HG02588 (cell line): ENCODE results near the gene SLC1A6.
"Not testable (repeated sequence)": the region's sequence is repeated elsewhere in the genome, so short reads cannot be mapped to it uniquely, and the experiment has no call there.

Source experiments
- ATAC-seq: cut with Tn5 transposase; IDR thresholded peaks from one replicate; pipeline ENCODE4 v1.9.1; 2021; ENCODE audit warnings: mild to moderate bottlenecking, moderate library complexity; ENCODE audit not compliant: unreplicated experiment

SLC1A6 gene

DNA sequence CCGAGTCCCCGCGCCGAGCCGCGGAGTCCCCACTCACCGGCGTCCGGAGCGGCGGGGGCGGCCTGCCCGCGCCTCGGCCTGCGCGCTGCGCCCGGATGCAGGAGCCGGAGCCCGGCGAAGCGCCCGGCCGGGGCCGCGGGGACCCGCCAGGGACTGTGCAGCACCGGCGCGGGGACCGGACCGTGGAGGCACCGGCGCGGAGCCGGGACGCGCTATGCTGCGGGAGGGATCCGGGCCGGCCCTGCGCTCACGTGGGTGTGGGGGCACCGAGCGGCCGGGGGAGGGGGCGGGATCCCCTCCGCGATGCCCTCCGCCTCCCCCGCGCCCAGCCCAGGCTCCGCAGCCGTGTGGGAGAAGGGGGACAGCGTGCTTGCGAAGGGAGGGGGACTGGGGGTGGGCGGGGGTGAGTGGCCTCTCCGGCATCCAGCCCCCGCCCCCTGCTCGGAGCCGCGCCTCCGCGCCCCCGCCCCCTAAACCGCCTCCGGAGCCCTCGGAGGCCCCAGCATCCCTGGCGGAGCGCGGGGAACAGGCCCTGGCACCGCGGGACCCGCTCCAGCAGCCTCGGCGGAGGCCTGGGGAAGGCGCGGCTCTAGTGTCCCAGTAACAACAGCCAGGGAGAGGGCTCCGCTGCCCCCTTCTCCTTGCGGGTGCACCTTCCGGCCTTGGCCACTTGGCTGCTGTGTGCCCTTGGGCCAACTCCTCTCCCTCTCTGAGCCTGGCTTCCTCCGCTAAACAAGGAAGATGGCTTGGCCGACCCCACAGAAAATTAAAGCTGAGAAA is at the start of gene SLC1A6:
SLC1A6 (minus strand) TSS at position 389 of the 780 bp plus-strand sequence. CDS start 6,954 bp downstream, outside the sequence.
- no peak for ATAC-seq

- no peak for ATAC-seq
Measured at GRCh38 chr19:15028490-15028889, 48.8 kb upstream of the SLC1A6 start.

DNA sequence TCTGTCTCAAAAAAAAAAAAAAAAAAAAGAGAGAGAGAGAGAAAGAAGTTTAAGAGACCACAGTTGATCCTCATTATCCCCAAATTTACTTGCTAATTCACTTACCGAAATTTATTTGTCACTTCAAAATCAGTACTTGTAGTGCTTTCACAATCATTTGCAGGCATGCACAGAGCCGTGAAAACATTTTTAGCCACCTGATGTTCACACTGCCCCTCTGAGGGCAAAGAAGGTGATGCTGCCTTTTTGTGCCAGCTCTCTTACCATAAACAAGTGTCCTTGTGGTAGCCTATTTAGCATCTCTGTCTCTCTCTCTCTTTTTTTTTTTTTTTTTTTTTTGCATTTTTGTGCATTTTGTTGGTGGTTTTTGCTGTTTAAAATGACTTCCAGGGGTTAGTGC is 45.6 kb upstream of the SLC1A6 start:
- no peak for ATAC-seq

- ATAC-seq: no peak
Measured at GRCh38 chr19:15022752-15023151, 43.1 kb upstream of the SLC1A6 start.

DNA sequence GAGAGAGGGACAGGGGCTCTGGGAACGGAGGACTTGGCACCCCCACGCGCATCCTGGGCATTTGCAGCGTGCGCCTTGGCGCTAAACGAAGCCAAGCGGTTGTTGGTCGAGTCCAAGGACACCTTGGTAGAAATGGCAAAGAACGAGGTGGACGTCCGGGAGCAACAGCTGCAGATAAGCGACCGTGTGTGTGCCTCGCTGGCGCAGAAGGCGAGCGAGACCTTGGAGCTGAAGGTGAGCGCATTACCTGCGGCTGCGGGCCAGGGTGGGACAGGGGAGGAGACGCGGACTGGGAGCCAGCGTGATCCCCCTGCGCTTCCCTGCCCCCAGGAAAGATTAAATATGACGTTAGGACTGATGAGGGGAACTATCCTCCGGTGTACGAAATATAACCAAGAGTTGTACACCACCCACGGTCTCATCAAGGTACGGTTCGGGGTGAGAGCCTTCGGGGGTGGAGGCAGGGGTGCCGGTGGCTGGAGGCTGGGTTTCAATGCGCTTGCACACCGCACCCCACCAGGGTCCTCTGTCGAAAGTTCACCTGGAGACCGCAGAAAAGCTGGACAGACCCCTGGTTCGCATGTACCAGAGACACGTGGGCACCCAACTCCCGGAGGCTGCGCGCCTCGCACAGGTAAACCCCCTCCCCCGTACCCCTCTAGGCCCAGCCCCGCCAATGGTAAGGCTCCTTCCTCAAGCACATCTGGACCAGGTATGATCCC is 41.8 kb upstream of the SLC1A6 start:
- ATAC-seq: no peak

DNA sequence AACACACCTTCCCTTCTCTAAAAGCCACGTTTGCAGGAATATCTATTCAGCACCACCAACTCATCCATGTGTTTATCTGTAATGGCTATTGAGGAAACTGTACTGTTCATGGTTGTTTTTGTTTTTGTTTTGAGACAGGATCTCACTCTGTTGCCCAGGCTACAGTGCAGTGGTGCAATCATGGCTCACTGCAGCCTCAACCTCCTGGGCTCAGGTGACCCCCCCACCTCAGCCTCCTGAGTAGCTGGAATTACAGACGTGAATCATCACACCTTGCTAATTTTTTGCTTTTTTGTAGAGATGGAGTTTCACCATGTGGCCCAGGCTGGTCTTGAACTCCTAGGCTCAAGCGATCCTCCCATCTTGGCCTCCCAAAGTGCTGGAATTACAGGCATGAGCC is 39.2 kb upstream of the SLC1A6 start:
- not testable (repeated sequence) for ATAC-seq

- no peak for ATAC-seq
Measured at GRCh38 chr19:15015946-15016542, 36.4 kb upstream of the SLC1A6 start.

- ATAC-seq: no peak
Measured at GRCh38 chr19:15014579-15014978, 34.9 kb upstream of the SLC1A6 start.

DNA sequence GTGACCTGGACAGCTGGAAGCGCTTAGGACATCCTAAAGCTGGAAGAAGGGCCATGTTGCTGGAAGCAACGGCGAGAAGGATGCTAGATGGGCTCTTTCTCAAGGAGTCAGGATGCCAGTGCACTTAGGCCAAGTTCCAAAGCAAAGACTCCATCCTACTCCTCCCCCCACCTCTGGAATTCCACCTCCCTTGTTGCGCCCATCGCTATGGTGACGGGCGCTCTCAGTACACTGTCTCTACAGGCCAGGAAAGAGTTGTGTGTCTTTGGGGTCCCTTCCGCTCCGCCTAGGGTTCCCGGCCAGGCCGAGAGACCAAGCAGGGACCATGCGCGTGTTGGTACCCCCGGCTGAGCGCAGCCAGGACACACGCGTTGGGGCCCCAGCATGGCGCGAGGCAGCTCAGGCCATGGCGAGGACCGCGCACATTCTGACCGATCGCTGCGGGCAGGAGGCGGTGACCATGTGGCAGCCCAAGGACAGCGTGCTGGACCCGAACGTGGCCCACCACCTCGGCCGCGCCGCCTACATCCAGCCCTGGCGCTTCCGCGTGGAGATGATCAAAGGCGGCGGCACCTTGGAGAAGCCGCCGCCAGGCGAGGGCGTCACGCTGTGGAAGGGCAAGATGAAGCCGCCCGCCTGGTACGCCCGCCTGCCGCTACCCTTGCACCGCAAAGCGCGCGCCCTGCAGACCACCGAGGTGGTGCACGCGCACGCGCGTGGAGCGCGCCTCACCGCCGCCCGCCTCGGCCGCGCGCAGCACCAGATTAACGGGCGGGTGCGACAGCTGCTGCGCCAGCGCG is 31.0 kb upstream of the SLC1A6 start:
- ATAC-seq: no peak

- ATAC-seq: no peak
Measured at GRCh38 chr19:15008308-15008707, 28.6 kb upstream of the SLC1A6 start.

DNA sequence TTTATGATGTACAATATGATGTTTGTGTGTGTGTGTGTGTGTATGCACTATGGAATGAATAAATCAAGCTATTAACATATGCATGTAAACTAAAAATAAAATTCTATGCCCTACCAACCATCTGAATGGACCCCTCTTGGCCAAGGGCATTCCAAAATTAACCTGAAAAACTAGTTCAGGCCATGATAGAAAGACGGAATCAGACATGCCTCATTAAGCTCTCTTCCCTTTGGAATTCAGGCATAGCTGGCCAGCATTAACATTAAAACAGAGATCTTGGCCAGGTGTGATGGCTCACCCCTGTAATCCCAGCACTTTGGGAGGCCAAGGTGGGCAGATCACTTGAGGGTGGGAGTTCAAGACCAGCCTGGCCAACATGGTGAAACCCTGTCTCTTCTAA is 18.3 kb upstream of the SLC1A6 start:
- ATAC-seq: no peak

DNA sequence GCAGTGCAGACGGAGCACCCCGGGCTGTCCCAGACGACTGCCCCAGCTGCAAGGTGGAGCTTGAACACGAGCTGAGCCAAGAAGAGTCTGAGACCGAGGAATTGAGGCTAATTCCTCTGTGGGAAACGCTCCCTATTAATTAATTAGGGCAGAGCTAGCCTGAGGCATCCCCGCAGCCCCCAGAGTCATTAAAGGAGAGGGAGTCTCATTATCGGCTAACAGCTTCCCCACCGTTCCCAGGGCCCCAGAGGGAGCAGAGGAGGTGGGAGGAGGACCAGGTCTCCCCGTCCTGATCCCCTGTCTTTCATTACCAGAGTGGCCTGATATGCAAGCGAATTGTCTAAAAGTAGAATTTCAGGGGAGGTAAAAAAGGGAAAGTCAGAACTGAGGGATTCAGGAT is 13.1 kb upstream of the SLC1A6 start:
- ATAC-seq: no peak

DNA sequence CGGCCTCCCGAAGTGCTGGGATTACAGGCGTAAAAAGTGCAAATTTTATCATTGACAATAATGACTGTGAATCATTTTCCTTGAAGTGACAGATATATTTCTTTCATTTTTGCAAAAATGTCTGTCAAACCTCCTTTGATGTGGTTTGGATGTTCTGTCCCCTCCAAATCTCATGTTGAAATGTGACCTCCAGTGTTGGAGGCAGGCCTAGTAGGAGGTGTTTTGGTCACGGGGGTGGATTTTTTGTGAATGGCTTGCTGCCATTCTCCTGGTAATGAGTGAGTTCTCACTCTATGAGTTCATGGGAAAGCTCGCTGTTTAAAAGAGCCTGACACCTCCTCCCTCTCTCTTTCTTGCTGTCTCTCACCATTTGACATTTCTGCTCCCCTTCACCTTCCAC is 5.5 kb upstream of the SLC1A6 start:
- ATAC-seq: no peak

DNA sequence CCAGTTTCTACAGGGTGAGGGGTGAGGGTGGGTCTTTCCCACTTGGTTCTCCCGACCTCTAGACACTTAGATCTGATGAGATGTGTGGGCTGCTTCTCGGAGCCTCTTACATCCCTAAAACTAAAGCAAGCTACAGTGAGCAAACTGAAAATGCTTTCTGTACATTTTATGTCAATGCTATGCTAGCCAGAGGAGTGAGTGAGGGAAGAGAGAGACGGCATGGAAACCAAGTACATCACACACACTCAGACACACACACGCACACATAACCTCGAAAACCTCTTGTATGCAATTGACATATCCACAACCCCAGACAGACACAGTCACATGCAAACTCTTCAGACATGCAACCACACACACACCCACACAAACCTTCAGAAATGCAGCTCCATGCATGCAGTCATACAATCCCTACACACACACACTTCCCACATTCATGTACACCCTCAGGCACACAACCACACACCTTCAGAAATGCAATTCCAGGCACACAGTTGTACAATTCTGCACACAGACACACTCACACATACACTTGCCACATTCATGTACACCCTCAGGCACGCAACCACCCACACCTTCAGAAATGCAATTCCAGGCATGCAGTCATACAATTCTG is 1.4 kb downstream of the SLC1A6 start:
- no peak for ATAC-seq

- no peak for ATAC-seq
Measured at GRCh38 chr19:14977128-14977527, 2.5 kb downstream of the SLC1A6 start.

GRCh38 chr19:14974488-14974887 is 5.2 kb downstream of the SLC1A6 start:
- ATAC-seq: no peak

DNA sequence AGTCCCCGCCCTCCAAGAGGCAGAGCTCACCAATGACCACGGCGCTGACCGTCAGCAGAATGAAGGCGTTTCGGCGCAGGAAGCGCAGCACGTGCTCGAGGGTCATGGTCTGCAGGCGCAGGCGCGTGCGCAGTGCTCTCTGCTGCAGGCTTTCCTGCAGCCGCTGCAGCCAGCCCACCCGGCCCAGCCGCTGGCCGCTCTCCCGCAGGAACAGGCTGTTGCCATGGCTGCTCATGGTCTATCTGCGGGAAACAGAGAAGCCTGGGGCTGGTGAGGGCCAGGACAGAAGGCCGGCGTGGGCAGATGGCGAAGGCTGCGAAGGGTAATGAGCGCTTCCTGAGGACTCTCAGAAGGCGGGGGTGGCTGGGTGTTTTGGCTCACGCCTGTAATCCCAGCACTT is 7.0 kb downstream of the SLC1A6 start:
- no peak for ATAC-seq

DNA sequence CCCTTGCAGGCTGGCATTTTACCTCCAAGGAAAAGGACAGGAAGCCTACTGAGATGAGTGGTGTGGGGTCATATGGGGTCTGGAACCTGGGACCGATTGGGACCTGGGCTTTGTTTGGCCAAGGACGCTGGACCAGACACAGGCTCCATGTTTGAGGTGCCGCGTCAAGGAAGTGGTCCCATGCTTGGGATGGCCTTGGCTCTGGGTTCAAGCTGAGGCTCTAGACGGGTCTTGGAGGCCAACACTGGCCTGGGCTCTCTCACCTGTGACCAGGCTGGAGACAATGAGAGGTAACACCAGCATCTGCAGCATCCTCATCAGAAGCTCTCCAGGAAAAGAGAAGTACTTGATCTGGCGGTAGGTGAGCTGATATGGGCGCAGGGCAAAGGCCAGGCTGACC is 8.2 kb downstream of the SLC1A6 start:
- ATAC-seq: no peak

DNA sequence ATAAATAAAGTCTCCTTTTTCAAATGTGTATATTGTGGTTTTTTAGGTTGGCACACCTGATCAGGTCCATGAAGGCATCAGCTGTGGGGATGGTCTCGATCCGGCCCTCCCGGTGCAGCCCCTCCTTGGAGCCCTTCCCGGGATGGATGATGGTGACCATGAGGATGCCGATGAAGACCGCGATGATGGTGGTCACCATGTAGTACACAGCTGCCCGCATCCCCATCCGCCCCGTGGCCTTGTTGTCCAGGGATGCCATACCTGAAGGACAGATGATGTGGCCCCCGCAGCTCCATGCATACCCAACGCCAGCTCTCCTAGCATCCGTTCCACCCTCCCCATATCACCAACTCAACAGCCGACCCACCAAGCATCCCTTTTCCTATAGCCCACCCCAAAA is 11.4 kb downstream of the SLC1A6 start:
- ATAC-seq: no peak

DNA sequence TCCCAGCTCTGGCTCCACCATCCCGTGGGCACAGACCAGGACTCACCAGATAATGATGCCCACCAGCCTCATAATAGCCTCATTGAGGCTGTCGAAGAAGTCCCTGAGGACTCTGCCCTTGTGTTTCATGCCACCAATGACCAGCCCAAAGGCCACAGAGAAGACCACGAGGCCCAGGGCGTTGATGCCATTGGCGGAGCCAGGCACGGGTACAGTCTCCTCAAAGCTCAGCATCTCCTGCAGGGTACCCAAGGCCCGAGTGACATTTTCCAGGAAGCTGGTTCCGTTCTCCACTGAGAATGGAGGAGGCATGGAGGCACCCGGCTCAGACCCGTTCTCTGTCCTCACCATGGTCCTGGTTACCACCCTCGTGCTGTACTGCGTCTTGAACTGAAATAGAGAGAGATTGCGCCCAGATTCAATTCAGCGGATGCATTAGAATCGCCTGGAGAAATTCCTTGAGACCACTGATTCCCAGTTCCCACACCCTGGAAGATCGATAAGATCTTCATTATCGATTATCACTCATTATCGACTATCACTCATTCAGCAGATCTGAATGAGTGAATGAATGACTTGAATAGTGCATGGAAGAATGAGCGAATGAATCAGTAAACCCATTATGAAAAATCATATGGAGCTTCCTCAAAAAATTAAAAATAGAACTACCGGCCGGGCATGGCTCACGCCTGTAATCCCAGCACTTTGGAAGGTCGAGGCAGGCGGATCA is 17.5 kb downstream of the SLC1A6 start:
- no peak for ATAC-seq
